MCF 10A (cell line): ENCODE data around the gene CPNE2. TPM values are rescaled to one million over a fixed set of nuclear protein-coding genes. Genes with fewer than 3 reads are reported as not detected.

Source experiments
- BruUV-seq: library from RNA; stranded (reverse); fragments of 400-500 nt; replicated peaks from 2 replicates; lab custom pipeline; 2021; lab: Mats Ljungman, UMichigan
- CTCF ChIA-PET: fragments of 300-600 bp; sonication (Branson Sonifier 250); formaldehyde crosslinking; extraction: SDS; loops from one replicate; lab custom pipeline; 2021; ENCODE audit warnings: antibody characterized with exemption, inconsistent platforms; lab: Yijun Ruan, JAX
- POLR2A ChIA-PET: fragments of 300-600, 350-650 bp; sonication (Branson Sonifier 250); formaldehyde crosslinking; extraction: SDS; loops from one replicate; lab custom pipeline; 2020; ENCODE audit warnings: antibody characterized with exemption, inconsistent platforms; lab: Yijun Ruan, JAX
- DNase-seq: peaks from one replicate; pipeline ENCODE4 v3.0.0-alpha.2; 2018; ENCODE audit not compliant: unreplicated experiment
- H3K27ac Mint-ChIP-seq: one replicate; pipeline ENCODE4 v1.8.0; 2022; ENCODE audit warnings: mild to moderate bottlenecking, low read depth, mixed read lengths; ENCODE audit not compliant: unreplicated experiment
- H3K27me3 Mint-ChIP-seq: one replicate; pipeline ENCODE4 v1.8.0; 2022; ENCODE audit warnings: mixed read lengths; ENCODE audit not compliant: insufficient read depth, unreplicated experiment
- H3K36me3 Mint-ChIP-seq: one replicate; pipeline ENCODE4 v1.8.0; 2022; ENCODE audit warnings: mild to moderate bottlenecking, moderate library complexity, mixed read lengths; ENCODE audit not compliant: insufficient read depth, unreplicated experiment
- H3K4me1 Mint-ChIP-seq: one replicate; pipeline ENCODE4 v1.8.0; 2022; ENCODE audit warnings: mixed read lengths; ENCODE audit not compliant: insufficient read depth, unreplicated experiment
- H3K4me3 Mint-ChIP-seq: one replicate; pipeline ENCODE4 v1.8.0; 2022; ENCODE audit warnings: mild to moderate bottlenecking, moderate library complexity, mixed read lengths; ENCODE audit not compliant: unreplicated experiment
- H3K9me3 Mint-ChIP-seq: one replicate; pipeline ENCODE4 v1.8.0; 2022; ENCODE audit warnings: mixed read lengths; ENCODE audit not compliant: unreplicated experiment
- CTCF ChIP-seq: fragments of 200-600 bp; IDR thresholded peaks from one replicate; pipeline ENCODE4 v1.8.0; 2022; ENCODE audit warnings: antibody characterized with exemption, mild to moderate bottlenecking; ENCODE audit not compliant: unreplicated experiment
- intact Hi-C: fragments of 100-400 bp; cut with micrococcal nuclease; formaldehyde crosslinking; loops from 2 replicates; pipeline ENCODE4 v1.14.1; 2022
- total RNA-seq: library from RNA; stranded (reverse); gene quantifications from 2 replicates; pipeline ENCODE4 v1.2.3, GENCODE V29; 2022

CPNE2 gene
- total RNA-seq, 1 experiment from 2014 or later = 6.7 TPM

DNA sequence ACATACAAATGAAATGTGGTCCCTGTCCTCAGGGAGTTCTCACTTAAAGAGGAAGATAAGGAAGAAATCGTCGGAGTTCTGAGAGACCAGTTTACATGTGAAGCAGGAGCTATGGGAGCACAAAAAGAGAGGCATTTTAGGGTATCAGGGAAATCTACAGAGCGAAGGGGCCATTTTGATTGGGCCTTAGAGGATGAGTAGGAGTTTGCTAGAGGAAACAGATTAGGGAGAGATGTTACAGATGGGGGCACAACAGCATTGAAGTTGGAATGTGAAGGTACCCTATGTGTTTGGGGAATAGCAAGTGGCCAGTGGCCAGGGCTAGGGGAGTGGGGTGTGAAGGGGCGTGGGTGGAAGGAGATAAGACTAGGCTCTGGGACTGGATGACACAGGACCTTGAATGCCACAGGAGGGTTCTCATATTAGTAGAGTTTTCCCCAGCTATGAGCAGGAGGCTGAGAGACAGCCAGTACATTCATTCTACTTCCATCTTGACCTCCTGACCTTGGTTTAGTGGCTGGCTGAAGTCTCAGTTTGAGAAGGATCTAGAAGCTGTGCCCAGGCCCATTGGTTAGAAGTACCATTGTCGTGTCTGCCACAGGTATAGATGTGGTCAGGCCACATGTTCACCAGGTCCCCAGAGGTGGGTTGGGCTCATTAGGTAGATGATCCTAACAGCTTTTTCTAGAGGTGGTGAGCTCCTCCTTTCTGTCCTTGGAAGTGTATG lies 34.8 kb downstream of the CPNE2 start:
- Mint-ChIP-seq H3K4me1 (no peaks in the 10 kb centered on the region), H3K27me3 (no peaks in the 10 kb centered on the region), H3K36me3 (no peaks in the 10 kb centered on the region), H3K9me3 (no peaks in the 10 kb centered on the region), H3K27ac (no peak overlapping the region), H3K4me3 (no peak overlapping the region)
- intact Hi-C loops = no loop called here
- CTCF ChIA-PET = interaction anchor here (1.5 to 1.6 kb wide), 2 partner anchors 25 to 42 kb away, joined by 4 to 5 read pairs; no protein-coding TSS in a partner anchor
- POLR2A ChIA-PET = interaction anchor here (1.4 to 1.5 kb wide), 2 partner anchors 18 to 35 kb away, joined by 3 read pairs; partner anchors contain the start of gene CPNE2
- BruUV-seq = no TSS peak
- TF ChIP-seq CTCF = no peak
- DNase-seq = no peak

GRCh38 chr16:57127836-57128235 lies 35.5 kb downstream of the CPNE2 start:
- no peak for TF ChIP-seq CTCF
- ChIA-PET CTCF (interaction anchor here (1.5 kb wide), 1 partner anchor 24 kb away, joined by 4 read pairs; no protein-coding TSS in a partner anchor), POLR2A (interaction anchor here (1.4 to 1.5 kb wide), 2 partner anchors 17 to 35 kb away, joined by 3 read pairs; partner anchors contain the start of gene CPNE2)
- H3K4me1 Mint-ChIP-seq = no peaks in the 10 kb centered on the region
- BruUV-seq = no TSS peak
- DNase-seq = no peak
- no peaks in the 10 kb centered on the region for H3K36me3 Mint-ChIP-seq
- H3K27ac Mint-ChIP-seq = no peak overlapping the region
- intact Hi-C loops = no loop called here
- no peaks in the 10 kb centered on the region for H3K9me3 Mint-ChIP-seq
- H3K4me3 Mint-ChIP-seq = no peak overlapping the region
- H3K27me3 Mint-ChIP-seq = no peaks in the 10 kb centered on the region

DNA sequence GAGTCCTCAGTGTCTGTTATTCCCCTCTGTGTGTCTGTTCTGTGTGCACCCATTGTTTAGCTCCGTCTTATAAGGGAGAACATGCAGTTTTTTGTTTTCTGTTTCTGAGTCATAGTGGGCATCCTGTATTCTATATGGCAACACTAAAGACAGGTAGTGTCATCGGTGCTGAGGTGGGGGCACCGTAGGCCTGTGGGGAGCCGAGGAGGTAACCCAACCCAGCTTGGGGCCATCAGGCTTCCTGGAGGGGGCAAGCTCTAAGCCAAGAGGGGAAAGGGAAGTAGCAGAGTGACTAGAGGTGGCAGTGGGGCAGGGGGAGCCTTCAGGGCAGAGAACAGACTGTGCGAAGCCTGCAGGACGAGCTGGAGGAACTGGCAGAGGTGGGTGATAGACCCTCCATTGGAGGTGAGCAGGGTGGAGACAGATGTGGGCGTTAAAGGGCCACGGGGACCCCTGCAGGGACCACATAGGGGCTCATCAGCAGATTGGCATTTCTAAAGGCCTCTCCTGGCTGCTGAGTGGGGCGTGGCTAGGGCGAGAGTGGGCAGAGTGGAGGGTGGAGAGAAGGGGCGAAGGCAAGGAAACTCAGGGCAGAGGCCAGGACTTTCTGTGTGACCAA lies 36.5 kb downstream of the CPNE2 start:
- ChIA-PET POLR2A (interaction anchor here (1.4 kb wide), 1 partner anchor 36 kb away, joined by 3 read pairs; the partner anchor contains the start of gene CPNE2), CTCF (interaction anchor here (1.2 kb wide), 1 partner anchor 289 kb away, joined by 4 read pairs; no protein-coding TSS in a partner anchor)
- Mint-ChIP-seq H3K4me3 (no peak overlapping the region), H3K27me3 (no peaks in the 10 kb centered on the region), H3K4me1 (no peaks in the 10 kb centered on the region), H3K27ac (no peak overlapping the region), H3K9me3 (no peaks in the 10 kb centered on the region), H3K36me3 (no peaks in the 10 kb centered on the region)
- BruUV-seq = no TSS peak
- no peak for DNase-seq
- no peak for TF ChIP-seq CTCF
- intact Hi-C loops = no loop called here

GRCh38 chr16:57130950-57131321 lies 38.6 kb downstream of the CPNE2 start:
- ChIA-PET POLR2A (interaction anchor here (1.1 kb wide), 1 partner anchor 20 kb away, joined by 3 read pairs; no protein-coding TSS in a partner anchor), CTCF (interaction anchor here (0.6 kb wide), 2 partner anchors 19 to 342 kb away, joined by 3 to 5 read pairs; no protein-coding TSS in a partner anchor)
- TF ChIP-seq CTCF = no peak
- H3K27ac Mint-ChIP-seq = no peak overlapping the region
- no peaks in the 10 kb centered on the region for H3K4me1 Mint-ChIP-seq
- no peak overlapping the region for H3K4me3 Mint-ChIP-seq
- no TSS peak for BruUV-seq
- no peaks in the 10 kb centered on the region for H3K27me3 Mint-ChIP-seq
- H3K9me3 Mint-ChIP-seq = no peaks in the 10 kb centered on the region
- no peaks in the 10 kb centered on the region for H3K36me3 Mint-ChIP-seq
- intact Hi-C loops = no loop called here
- no peak for DNase-seq
